ENCODE measurements around the gene PLXNB3.

Gene PLXNB3

GRCh38 chrX:153725832-153726285 is 38.2 kb upstream of the PLXNB3 start:
- H3K27ac ChIP-seq (ENCODE audit: extremely low read depth, low read depth, low read length) = no peak overlapping the region
- TF ChIP-seq KLF9 (tag by site-specific recombination; IDR thresholded peaks at IDR 0.05; ENCODE audit: low read depth) = no peak
- TF ChIP-seq RBAK (tag by site-specific recombination; IDR thresholded peaks at IDR 0.05) = no peak
- TF ChIP-seq HOXC10 (CRISPR knock-in tag; IDR thresholded peaks at IDR 0.05) = no peak
- TF ChIP-seq PRDM1 (tag by site-specific recombination; IDR thresholded peaks at IDR 0.05) = no peak
- no peak for TF ChIP-seq ZNF530 (tag by site-specific recombination; IDR thresholded peaks at IDR 0.05; ENCODE audit: low read depth)
- TF ChIP-seq, protein P1, sequence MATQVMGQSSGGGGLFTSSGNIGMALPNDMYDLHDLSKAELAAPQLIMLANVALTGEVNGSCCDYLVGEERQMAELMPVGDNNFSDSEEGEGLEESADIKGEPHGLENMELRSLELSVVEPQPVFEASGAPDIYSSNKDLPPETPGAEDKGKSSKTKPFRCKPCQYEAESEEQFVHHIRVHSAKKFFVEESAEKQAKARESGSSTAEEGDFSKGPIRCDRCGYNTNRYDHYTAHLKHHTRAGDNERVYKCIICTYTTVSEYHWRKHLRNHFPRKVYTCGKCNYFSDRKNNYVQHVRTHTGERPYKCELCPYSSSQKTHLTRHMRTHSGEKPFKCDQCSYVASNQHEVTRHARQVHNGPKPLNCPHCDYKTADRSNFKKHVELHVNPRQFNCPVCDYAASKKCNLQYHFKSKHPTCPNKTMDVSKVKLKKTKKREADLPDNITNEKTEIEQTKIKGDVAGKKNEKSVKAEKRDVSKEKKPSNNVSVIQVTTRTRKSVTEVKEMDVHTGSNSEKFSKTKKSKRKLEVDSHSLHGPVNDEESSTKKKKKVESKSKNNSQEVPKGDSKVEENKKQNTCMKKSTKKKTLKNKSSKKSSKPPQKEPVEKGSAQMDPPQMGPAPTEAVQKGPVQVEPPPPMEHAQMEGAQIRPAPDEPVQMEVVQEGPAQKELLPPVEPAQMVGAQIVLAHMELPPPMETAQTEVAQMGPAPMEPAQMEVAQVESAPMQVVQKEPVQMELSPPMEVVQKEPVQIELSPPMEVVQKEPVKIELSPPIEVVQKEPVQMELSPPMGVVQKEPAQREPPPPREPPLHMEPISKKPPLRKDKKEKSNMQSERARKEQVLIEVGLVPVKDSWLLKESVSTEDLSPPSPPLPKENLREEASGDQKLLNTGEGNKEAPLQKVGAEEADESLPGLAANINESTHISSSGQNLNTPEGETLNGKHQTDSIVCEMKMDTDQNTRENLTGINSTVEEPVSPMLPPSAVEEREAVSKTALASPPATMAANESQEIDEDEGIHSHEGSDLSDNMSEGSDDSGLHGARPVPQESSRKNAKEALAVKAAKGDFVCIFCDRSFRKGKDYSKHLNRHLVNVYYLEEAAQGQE (tag by site-specific recombination; IDR thresholded peaks at IDR 0.05) = no peak
- no peak for TF ChIP-seq ZFP37 (tag by site-specific recombination; IDR thresholded peaks at IDR 0.05)
- no peak for TF ChIP-seq ZNF132 (tag by site-specific recombination; IDR thresholded peaks at IDR 0.05; ENCODE audit: borderline replicate concordance)
- TF ChIP-seq ZNF792 (tag by site-specific recombination; IDR thresholded peaks at IDR 0.05) = no peak
- no peak for TF ChIP-seq ZBTB21 (tag by site-specific recombination; IDR thresholded peaks at IDR 0.05)
- no peak overlapping the region for H3K4me3 ChIP-seq (ENCODE audit: low read depth, low read length)
- ChIA-PET CTCF (no interaction called here), POLR2A (no interaction called here)
- H3K4me1 ChIP-seq (ENCODE audit: control insufficient read depth, insufficient read depth, low read length) = peaks cover 3% of the 10 kb centered on the region
- H3K36me3 ChIP-seq (ENCODE audit: control insufficient read depth in 2 of 2, insufficient read depth in 1 of 2, low read length in 2 of 2) = peaks cover 0 to 27% of the 10 kb centered on the region in 2 experiments; a peak in 2 of 3 replicates
- H3K9me3 ChIP-seq (ENCODE audit: control insufficient read depth, insufficient read depth, low read depth, low read length) = no peaks in the 10 kb centered on the region

- TF ChIP-seq ZNF274 (IDR thresholded peaks at IDR 0.05; ENCODE audit: low read length) (no peak), ZNF274 (tag by site-specific recombination; IDR thresholded peaks at IDR 0.05; ENCODE audit: borderline replicate concordance) (no peak), TRIM28 (IDR thresholded peaks at IDR 0.05; ENCODE audit: borderline replicate concordance, low read length) (peak; percentile 64; the same call in 1 of the 2 replicates), HOXC10 (CRISPR knock-in tag; IDR thresholded peaks at IDR 0.05) (no peak), ZIC2 (tag by site-specific recombination; IDR thresholded peaks at IDR 0.05) (peak; percentile 63; the same call in 1 of the 2 replicates), REPIN1 (tag by site-specific recombination; IDR thresholded peaks at IDR 0.05; ENCODE audit: low read depth) (no peak)
- ChIA-PET POLR2A (interaction anchor here (0.8 kb wide), 1 partner anchor 208 kb away, joined by 3 read pairs; the partner anchor contains the start of gene NAA10), CTCF (interaction anchor here (0.7 kb wide), 1 partner anchor 156 kb away, joined by 3 read pairs; no protein-coding TSS in a partner anchor)
- H3K4me3 ChIP-seq (ENCODE audit: low read depth, low read length) = no peak overlapping the region
- peaks cover 3% of the 10 kb centered on the region for H3K4me1 ChIP-seq (ENCODE audit: control insufficient read depth, insufficient read depth, low read length)
- no peaks in the 10 kb centered on the region for H3K9me3 ChIP-seq (ENCODE audit: control insufficient read depth, insufficient read depth, low read depth, low read length)
- H3K27ac ChIP-seq (ENCODE audit: extremely low read depth, low read depth, low read length) = no peak overlapping the region
- H3K36me3 ChIP-seq (ENCODE audit: control insufficient read depth in 2 of 2, insufficient read depth in 1 of 2, low read length in 2 of 2) = peaks cover 0 to 25% of the 10 kb centered on the region in 2 experiments; a peak in 2 of 3 replicates
These were observed 37.5 kb upstream of the PLXNB3 start for GRCh38 chrX:153726286-153727122.

DNA sequence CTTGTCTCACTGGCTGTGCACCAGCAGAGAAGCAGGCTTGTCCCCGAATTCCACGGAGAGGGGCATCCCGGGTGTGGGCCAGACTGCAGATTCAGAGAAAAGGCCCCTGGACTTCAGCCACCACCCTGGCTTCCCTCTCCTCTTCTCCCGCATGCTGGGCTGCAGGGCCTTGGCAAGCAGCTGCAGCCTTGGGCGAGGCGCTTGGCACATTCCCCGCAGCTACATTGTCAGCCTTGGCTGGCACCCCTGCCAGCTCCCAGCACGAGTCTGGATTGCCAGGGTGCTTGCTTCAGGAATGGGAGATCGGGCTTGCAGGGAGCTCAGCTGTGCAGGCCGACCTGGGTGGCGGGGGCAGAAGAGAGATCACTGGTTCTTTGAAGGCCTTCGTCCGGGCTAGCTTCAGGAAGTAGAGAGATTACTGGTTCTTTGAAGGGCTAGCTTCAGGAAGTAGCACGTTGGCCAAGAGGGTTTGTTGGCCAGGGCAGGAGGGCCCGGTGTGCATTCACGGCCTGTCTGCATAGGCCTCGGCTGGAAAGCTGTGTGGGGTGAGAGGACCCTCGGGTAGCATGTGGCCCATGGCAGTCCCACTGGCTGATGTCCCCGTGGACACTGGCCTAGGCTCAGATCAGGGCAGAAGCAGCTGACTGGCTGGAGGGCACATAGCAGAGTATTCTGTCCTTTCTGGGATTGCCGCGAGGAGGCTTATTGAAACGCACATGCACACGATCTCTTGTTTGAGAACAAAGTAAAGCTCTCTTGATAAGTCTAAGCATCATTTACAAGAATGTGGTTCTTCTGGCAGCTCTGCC is 36.7 kb upstream of the PLXNB3 start:
- H3K36me3 ChIP-seq (ENCODE audit: control insufficient read depth in 2 of 2, insufficient read depth in 1 of 2, low read length in 2 of 2) = peaks cover 0 to 26% of the 10 kb centered on the region in 2 experiments; a peak in 1 of 3 replicates
- POLR2A ChIA-PET = interaction anchor here (0.8 kb wide), 1 partner anchor 208 kb away, joined by 3 read pairs; the partner anchor contains the start of gene NAA10
- H3K9me3 ChIP-seq (ENCODE audit: control insufficient read depth, insufficient read depth, low read depth, low read length) = no peaks in the 10 kb centered on the region
- H3K4me3 ChIP-seq (ENCODE audit: low read depth, low read length) = no peak overlapping the region
- no peak overlapping the region for H3K27ac ChIP-seq (ENCODE audit: extremely low read depth, low read depth, low read length)
- H3K4me1 ChIP-seq (ENCODE audit: control insufficient read depth, insufficient read depth, low read length) = peaks cover 3% of the 10 kb centered on the region
- CTCF ChIA-PET = interaction anchor here (0.6 to 1.2 kb wide), 5 partner anchors 18 to 1852 kb away, joined by 3 to 5 read pairs (median 3); no protein-coding TSS in a partner anchor
- TF ChIP-seq ZNF175 (tag by site-specific recombination; IDR thresholded peaks at IDR 0.05) = no peak
- TF ChIP-seq ZFHX2 (tag by site-specific recombination; conservative IDR thresholded peaks at IDR 0.05) = no peak
- no peak for TF ChIP-seq YY2 (tag by site-specific recombination; IDR thresholded peaks at IDR 0.05)
- no peak for TF ChIP-seq ZNF157 (tag by site-specific recombination; IDR thresholded peaks at IDR 0.05)
- no peak for TF ChIP-seq ZBTB1 (tag by site-specific recombination; IDR thresholded peaks at IDR 0.05)
- TF ChIP-seq, protein P2, sequence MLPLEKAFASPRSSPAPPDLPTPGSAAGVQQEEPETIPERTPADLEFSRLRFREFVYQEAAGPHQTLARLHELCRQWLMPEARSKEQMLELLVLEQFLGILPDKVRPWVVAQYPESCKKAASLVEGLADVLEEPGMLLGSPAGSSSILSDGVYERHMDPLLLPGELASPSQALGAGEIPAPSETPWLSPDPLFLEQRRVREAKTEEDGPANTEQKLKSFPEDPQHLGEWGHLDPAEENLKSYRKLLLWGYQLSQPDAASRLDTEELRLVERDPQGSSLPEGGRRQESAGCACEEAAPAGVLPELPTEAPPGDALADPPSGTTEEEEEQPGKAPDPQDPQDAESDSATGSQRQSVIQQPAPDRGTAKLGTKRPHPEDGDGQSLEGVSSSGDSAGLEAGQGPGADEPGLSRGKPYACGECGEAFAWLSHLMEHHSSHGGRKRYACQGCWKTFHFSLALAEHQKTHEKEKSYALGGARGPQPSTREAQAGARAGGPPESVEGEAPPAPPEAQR (tag by site-specific recombination; IDR thresholded peaks at IDR 0.05) = no peak
- no peak for TF ChIP-seq ZNF341 (tag by site-specific recombination; IDR thresholded peaks at IDR 0.05; ENCODE audit: low read depth)
- no peak for TF ChIP-seq ZBTB7A (tag by site-specific recombination; IDR thresholded peaks at IDR 0.05; ENCODE audit: low read depth)
- TF ChIP-seq, protein P3, sequence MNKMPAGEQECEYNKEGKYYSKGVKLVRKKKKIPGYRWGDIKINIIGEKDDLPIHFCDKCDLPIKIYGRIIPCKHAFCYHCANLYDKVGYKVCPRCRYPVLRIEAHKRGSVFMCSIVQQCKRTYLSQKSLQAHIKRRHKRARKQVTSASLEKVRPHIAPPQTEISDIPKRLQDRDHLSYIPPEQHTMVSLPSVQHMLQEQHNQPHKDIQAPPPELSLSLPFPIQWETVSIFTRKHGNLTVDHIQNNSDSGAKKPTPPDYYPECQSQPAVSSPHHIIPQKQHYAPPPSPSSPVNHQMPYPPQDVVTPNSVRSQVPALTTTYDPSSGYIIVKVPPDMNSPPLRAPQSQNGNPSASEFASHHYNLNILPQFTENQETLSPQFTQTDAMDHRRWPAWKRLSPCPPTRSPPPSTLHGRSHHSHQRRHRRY (tag by site-specific recombination; IDR thresholded peaks at IDR 0.05) = no peak
